ENCODE results near the gene TTC28.
A peak's percentile ranks its signal among the peaks of the same experiment; 100 is the strongest.

Gene TTC28

GRCh38 chr22:28346308-28346707, 333.3 kb downstream of the TTC28 start:
- no peak for DNase-seq

- DNase-seq: peak; percentile 46
Observed at GRCh38 chr22:28344918-28345703, 334.5 kb downstream of the TTC28 start.

- peak; percentile 31 for DNase-seq
Observed at GRCh38 chr22:28341001-28341400, 338.6 kb downstream of the TTC28 start.

- no peak for DNase-seq
Observed at GRCh38 chr22:28333088-28333487, 346.6 kb downstream of the TTC28 start.

GRCh38 chr22:28332410-28332809, 347.2 kb downstream of the TTC28 start:
- DNase-seq: no peak

GRCh38 chr22:28331695-28332094, 347.9 kb downstream of the TTC28 start:
- no peak for DNase-seq

- DNase-seq: peak; percentile 69
Observed at GRCh38 chr22:28329186-28330073, 350.2 kb downstream of the TTC28 start.

- DNase-seq: no peak
Observed at GRCh38 chr22:28328756-28329155, 350.9 kb downstream of the TTC28 start.

- DNase-seq: no peak
Observed at GRCh38 chr22:28316014-28316413, 363.6 kb downstream of the TTC28 start.

GRCh38 chr22:28314959-28315358, 364.7 kb downstream of the TTC28 start:
- no peak for DNase-seq

- DNase-seq: no peak
Observed at GRCh38 chr22:28310299-28310698, 369.3 kb downstream of the TTC28 start.

GRCh38 chr22:28299753-28300152, 379.9 kb downstream of the TTC28 start:
- DNase-seq: no peak

GRCh38 chr22:28299309-28299708, 380.3 kb downstream of the TTC28 start:
- no peak for DNase-seq

- DNase-seq: no peak
Observed at GRCh38 chr22:28297504-28297903, 382.1 kb downstream of the TTC28 start.

- no peak for DNase-seq
Observed at GRCh38 chr22:28296452-28296851, 383.2 kb downstream of the TTC28 start.

- peak; percentile 71 for DNase-seq
Observed at GRCh38 chr22:28283068-28283654, 396.5 kb downstream of the TTC28 start.

- DNase-seq: peak; percentile 47
Observed at GRCh38 chr22:28282405-28283067, 397.1 kb downstream of the TTC28 start.

GRCh38 chr22:28279888-28280287, 399.8 kb downstream of the TTC28 start:
- DNase-seq: peak; percentile 43

GRCh38 chr22:28269277-28269676, 410.4 kb downstream of the TTC28 start:
- no peak for DNase-seq

GRCh38 chr22:28268850-28269249, 410.8 kb downstream of the TTC28 start:
- DNase-seq: no peak

- no peak for DNase-seq
Observed at GRCh38 chr22:28268171-28268570, 411.5 kb downstream of the TTC28 start.

- no peak for DNase-seq
Observed at GRCh38 chr22:28260619-28261018, 419.0 kb downstream of the TTC28 start.

GRCh38 chr22:28259774-28260312, 419.8 kb downstream of the TTC28 start:
- no peak for DNase-seq
